Fibroblast of skin of right biceps (primary cell): ENCODE data around the gene ABO.
"Not testable (repeated sequence)": the region's sequence is repeated elsewhere in the genome, so short reads cannot be mapped to it uniquely, and the experiment has no call there.

Experiments
- DNase-seq: peaks from one replicate; pipeline ENCODE4 v3.0.0-alpha.2; 2013

Gene ABO

DNA sequence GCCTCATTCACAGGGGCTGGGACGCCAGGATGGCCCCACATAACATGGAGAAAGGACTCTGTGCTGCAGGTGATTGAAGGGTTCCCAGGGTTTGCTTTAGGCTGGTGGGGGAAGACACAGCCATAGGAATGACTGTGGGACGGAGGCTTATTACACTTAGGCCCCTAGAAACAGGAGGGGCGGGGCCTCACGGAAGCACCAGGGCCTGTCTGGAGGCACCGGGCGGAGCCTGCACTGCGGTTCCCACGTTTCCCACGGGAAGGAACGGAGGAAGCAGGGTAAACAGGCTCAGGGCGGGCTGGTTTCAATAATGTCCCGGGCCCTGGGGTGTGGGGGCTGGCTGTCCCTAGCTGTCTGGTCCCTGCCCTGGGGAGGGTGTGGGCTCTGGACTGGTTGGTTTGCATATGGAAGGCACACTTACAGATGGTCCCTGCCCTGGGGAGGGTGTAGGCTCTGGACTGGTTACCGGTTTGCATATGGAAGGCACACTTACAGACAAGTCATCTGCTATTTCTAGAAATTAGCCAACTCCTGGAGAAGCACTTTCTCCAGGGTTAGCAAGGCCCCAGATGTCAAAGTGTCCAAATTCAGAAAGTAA lies 51.7 kb downstream of the ABO start:
- not testable (repeated sequence) for DNase-seq

DNA sequence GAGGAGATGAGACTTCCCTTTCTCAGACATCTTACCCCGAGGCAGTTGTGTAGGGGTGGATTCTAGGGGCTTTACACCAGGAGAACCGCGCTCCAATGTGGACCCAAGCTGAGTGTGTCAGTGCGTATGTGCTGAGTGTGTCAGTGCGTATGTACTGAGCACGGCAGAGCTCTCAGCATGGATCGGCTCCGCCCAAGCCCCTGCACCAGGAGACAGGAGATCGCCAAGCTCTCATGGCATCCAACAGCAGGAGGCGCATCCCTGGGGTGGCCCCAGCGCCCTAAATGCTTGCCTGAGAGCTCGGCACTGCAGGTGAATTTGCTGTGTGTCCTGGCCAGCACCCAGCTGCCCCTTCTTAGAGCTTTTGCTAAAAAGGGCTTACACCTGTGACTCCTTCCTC lies 53.0 kb downstream of the ABO start:
- DNase-seq = not testable (repeated sequence)

DNA sequence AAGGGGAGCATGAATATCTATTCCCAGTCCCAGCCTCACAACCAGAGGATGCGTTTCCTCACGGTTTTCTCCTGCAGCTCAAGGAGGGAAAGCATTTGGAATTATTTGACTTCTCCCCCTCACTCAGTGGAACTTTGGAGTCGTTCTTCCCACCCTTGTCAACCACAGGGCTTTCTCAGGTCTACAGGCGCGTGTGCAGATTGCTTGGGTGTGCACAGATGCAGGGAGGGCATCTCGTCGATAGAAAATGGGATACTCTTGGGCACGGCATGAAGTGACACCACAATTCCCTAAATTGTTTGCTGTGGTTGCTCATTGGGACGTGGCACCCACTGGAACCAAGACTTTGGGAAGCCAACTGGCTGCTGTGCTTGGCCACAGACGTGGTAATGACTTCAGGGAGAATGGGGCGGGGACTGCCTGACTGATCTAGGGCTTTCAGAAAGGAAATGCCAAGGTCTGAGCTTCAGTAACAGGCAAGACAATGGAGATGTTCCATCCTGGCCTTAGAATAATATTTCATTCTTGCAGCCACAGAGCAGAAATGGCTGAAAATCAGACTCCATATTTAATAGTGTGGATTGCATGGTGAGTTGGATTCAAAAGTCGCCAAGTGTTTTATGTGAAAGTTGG lies 53.7 kb downstream of the ABO start:
- no peak for DNase-seq

DNA sequence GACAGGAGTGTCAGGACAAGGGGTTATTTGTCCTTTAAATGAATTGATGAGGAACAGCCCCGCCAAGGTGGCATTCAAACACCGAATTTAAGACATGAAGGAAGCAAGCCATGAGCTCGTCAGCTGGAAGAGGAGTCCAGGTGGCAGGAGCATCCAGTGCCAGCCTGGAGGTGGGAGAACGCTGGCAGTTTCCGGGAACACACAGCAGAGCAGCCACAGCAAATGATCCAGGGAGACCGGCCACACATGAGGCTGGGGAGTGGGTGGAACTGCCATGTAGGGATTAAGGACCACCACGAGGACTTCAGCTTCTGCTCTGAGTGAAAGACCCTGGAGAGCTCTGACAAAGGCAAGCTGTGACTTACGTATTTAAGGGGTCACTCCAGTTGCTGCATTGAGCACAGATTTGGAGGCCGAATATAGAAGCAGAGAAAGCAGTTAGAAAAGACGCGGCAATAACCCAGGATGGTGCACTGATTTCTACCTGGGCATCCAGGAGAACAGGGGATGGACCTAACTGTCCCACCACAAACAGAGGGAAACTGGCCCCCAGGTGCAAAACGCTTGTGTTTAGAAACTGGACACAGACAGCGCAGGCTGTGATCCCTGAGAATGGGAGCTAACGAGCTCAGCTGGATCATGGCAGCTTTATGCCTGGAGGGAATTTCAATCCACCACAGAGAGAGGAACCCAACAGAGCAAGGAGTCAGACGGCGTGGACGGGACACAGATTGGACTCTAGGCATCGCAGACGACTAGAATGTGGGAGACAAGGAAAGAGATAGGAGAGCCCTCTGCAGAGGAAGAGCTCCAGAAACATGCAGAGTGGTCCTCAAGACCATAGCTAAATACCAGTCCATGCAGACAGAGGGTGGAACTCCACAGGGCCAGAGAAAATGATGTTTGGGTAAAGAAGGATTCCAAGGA lies 56.7 kb downstream of the ABO start:
- not testable (repeated sequence) for DNase-seq

DNA sequence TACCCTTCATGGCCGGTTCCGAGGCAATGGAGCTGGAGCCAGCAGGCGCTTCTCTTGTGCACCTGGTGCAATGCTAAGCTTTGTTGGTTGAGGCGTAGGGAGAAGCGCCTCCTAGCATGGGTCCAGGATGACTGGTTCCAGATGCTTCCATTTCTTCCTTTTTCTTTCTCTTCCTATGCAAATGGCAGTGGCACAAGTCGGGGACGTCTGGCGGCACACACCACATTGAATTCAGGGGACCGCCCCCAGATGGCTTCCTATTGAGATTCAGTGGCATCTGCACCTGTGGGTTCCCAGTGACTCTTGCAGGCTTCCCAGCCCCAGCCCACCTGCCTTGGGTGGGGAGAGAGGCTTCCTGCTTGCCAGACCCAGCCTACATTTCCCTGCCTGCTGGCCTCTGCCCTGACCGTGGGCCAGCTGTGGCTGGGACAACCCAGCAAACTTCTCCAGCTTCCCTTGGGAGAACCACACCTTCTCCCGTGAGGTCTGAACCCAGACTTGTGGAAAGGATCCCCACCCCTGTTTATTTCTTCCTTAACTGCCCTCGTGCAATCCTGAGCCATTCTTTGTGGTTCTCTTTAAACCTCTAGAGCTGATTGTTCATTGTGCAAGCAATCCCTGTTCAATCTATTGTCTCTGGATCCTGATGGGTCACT lies 57.5 kb downstream of the ABO start:
- not testable (repeated sequence) for DNase-seq

DNA sequence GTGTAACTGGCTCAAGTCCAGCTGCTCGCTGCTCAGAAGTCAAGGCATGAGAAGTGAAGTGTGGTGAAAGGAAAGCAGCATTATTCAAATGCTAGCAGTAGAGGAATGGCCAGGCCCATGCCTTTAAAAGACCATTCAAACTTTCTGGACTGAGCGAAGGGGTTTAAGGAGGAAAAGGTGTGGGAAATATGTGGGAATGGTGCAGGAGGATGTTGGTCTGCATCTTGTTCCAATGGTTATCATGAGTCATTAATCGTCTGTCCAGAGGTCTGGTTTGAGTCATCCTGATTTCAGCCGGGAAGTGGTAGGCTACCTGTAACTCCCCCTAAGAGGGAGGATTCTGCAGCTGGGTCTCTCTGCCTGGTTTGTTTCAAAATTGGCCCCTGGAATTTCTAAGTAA lies 60.7 kb downstream of the ABO start:
- not testable (repeated sequence) for DNase-seq

DNA sequence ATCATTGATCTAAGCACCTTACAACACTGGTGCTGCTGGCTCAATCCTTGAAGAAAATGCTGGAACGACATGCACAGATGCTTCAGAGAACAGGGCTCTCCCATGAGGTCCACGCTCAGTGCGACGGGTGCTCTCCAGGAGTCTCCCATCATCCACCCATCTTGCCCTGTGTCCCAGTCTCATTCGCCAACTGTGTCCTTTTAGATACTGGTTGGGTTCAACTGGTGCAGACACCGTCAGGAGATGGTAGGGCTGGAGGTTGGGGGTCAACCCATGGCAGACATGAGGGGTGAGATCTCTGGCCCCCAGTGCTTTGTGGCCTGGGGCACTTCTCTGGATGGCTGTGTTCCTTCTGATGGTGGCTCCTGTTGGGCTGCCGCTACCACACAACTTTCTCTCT lies 64.4 kb downstream of the ABO start:
- no peak for DNase-seq

DNA sequence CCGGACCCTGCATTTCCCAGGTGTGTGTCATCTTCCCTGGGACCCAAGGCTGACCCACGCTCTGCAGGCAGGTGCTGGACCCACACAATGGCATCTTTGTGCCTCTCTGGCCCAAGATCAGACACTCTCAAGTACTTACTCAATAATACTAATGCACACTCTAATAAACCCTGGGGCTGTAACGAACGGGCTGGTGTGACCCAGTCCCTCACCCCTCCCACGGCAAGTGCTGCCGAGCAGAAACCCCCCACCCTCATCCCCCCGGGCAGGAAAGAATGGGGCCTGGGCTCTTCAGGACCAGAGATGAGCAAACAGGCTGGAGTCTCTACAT lies 64.8 kb downstream of the ABO start:
- DNase-seq = no peak

DNA sequence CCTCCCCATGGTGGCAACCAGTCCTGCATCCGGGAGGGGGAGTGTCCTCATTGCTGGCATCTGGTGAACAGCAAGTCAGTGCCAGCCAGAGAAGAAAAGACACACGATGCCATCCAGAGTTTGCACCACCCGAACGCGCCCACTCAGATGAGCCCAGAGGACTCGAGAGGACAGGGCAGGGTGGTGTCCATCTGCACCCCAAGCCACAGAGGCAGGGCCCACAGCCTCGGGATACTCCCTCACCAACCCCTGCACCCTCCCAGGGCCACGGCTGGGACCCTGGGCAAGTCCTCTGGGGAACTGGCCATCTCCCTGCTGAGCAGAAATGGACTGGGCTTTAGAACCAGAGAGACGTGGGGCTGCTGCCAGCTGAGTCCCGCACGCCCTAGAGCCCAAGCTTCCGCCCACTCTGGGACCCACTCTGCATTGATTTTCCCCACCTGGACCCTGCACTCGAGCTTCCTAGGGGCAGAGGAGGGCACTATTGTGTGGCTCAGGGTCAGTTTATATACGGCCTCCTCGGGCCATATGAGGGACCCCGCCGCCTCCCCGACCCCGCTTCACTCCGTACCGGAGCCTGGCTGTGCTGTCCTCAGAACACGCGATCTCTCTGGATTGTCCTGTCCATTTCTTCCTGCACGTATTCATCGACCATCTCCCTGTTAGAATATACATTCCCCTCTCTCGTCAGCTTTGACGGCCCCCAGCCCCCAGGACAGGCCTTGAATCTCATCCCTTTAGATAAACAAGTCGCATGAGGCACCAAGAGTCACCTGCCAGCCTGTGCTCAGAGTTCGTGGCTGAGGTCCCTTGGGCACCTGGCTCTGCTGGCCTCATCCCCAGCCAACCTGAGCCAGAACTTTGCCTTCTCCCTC lies 65.4 kb downstream of the ABO start:
- not testable (repeated sequence) for DNase-seq

DNA sequence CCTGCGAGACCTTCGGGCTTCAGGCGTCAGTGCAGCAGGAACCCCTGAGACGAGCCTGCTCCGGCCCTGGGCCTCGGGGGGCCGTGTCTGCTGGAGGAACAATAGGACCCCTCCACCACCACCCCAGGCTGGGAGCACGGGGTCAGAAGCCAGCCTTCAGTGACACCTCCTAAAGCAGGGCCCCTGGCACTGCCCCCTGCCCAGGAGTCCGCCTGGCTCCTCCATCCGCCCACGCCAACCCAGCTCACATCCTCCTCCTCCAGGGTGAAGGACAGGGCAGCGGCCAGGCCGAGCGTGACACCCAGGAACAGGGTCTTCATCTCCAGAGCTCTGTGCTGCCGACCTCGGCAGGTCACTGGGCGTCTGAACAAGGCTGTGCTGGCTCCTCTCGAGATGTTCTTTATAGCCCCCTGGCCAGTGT lies 66.1 kb downstream of the ABO start, which contains the start of gene OBP2B:
Gene OBP2B, minus strand, starts transcription at position 371 of the 421 bp plus-strand sequence. Its CDS starts 51 bp downstream, at position 320.
- DNase-seq = not testable (repeated sequence)

DNA sequence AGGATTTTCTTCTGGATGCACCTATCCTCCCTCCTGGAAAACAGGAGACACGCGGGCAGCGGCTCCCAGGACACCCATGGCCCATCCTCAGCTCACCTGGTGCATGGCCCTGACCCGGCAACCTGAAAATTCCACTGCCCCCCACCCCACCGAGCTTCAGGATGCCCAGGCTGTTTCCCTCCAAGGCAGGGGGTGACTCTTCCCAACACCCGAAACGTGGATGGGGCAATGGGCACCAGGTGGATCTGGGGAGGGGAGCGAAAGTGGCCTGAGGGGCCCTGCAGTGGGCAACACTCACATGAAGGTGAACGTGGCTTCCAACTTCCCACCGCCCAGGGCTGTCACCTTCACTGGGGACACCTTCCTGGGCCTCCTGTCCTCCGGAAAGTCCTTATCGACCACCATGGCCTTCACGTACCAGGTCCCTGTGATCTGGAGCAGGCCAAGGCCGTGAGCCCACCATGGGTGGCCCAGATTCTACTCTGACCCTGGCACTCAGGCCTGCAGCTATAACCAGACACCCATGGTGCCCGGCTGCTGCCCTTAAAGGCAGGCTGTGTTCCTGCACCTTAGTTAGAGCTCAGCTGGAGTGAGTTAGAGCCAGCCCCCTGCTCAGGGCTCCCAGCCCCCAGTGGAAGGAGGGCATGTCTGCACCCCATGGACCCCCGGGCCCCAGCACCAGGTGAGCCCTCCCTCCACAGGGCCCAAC lies 66.7 kb downstream of the ABO start:
- DNase-seq = not testable (repeated sequence)

DNA sequence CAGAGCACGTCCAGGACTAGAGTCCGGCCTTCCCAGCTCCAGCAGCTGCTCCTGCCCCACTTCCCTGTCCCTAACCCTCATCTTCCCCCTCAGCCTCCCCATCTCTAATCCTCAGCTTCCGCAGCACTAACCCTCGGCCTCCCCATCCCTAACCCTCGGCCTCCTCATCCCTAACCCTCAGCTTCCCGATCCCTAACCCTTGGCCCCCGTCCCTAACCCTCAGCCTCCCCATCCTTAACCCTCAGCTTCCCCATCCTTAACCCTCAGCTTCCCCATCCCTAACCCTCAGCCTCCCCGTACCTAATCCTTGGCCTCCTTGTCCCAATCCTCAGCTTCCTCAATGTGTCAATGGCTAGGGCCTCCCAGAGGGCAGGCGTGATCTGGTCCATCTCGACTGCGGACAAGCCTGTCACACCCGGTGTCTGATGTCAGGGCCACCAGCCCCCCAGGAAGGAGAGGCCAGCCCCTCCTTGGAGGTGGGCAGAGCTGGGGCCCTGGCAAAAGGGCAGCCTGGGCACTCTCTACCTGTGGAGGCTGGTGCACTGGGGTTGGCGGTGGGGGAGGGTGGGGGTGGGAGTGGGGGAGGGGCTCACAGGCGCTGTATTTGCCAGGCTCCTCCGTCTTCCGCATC lies 67.3 kb downstream of the ABO start:
- no peak for DNase-seq

DNA sequence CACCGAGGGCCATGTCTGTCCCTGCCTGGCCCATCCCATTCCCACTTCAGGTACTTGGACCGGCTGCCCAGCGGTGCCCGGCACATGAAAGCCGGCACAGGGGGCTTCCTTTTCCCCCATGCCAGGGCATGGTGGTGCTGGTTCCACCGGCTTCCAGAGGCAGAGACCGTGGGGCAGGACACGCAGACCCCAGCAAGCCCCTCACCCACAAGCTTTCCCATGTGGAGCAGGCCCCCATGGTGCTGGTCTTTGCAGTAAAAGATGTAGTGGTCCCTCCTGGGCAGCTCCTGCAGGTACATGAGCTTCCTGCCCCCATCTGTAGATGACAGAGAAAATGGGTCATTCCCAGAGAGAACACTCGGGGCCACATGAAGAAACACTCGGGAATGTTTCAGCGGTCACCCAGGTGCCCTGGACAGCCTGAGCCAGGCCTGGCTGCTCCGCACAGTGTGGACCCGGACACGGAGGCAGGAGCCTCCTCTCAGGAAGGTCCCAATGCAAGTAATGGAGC lies 67.9 kb downstream of the ABO start:
- no peak for DNase-seq

DNA sequence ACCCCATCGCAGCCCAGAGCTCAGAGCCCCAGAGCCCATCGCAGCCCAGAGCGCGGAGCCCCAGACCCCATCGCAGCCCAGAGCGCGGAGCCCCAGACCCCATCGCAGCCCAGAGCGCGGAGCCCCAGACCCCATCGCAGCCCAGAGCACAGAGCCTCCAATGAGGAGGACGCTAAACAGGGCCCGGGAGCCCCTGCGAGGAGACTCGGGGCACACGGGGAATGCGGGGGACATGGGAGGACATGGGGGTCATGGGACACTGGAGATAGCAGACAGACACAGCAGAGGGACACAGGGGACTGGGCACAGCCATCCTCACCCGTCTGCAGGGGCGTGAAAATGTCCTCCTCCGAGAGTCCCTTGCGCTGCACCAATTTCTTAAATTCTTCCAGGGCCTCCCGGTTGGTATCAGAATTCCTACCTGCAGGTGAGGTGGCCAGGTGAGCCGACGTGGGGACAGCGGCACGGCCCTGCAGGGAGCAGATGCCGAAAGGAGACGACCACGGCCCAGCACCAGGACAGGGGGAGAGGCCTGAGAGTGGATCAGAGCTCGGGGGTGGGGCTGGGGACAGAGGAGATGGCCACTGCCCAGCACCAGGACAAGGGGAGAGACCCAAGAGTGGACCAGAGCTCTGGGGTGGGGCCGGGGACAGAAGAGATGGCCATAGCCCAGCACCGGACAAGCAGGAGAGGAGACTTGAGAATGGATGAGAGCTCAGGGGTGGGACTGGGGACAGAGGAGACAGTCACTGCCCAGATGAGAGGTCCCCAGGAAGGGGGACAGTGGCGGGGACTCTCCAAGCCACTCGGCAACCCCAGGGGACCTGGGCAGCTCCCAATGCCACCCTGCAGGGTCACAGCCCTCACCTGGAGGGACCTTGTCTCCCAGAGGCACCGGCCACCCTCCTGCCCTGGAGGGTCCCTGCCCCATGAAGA lies 68.7 kb downstream of the ABO start:
- no peak for DNase-seq

DNA sequence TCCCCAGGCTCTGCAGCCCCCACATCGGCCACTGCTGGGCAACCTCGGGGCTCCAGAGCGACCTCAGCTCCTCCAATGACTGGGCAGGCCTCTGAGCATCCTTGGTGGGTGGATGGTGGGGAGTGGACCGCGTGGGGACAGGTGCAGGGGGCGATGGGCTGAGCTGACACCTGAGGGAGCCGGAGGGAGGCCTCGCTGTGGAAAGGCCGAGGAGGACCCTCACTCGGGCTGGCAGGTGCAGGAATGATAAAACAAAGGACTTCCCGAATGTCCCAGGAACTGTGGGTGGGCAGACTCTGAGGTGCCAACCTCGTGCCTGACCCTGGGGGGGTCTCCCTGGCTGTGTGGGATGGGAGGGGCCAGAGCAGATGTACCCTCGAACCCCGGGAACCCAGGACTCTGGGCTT lies 69.5 kb downstream of the ABO start:
- DNase-seq = not testable (repeated sequence)
